ENCODE results near the gene SUGCT.

DNA sequence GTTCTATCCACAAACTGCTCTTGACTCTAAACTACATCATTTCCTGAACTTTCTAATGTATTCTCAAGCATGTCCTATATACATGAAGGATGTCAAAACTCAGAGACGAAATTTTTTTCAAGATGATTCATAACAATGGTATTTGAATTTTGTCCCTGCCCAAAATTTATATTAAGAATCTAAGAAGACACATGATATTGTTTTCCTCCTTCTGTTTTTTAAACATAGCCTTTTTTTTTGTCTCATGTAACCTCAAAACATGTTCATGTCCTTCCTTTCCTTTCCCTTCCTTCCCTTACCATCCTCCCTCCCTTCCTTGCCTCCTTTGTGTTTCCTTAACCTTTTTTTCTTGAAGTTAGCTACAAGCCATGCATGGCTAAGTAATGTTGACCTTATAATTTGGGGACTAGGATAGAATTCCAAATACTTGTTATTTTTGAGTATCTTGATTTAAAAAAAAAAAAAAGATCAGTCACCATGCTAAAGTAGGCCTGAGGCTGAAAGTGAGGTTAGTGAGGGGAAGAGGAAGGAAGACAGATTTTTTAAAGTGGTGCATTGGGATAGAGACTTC, 163.0 kb downstream of the SUGCT start:
- TF ChIP-seq, protein P1, sequence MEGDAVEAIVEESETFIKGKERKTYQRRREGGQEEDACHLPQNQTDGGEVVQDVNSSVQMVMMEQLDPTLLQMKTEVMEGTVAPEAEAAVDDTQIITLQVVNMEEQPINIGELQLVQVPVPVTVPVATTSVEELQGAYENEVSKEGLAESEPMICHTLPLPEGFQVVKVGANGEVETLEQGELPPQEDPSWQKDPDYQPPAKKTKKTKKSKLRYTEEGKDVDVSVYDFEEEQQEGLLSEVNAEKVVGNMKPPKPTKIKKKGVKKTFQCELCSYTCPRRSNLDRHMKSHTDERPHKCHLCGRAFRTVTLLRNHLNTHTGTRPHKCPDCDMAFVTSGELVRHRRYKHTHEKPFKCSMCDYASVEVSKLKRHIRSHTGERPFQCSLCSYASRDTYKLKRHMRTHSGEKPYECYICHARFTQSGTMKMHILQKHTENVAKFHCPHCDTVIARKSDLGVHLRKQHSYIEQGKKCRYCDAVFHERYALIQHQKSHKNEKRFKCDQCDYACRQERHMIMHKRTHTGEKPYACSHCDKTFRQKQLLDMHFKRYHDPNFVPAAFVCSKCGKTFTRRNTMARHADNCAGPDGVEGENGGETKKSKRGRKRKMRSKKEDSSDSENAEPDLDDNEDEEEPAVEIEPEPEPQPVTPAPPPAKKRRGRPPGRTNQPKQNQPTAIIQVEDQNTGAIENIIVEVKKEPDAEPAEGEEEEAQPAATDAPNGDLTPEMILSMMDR (IDR thresholded peaks at IDR 0.05; ENCODE audit: low read depth, low read length) = no peak
- no peak for TF ChIP-seq EZH2phosphoT487 (IDR thresholded peaks at IDR 0.05; ENCODE audit: low read depth)
